ENCODE results near the gene SLC25A44. TPM values are rescaled to one million over a fixed set of nuclear protein-coding genes. Genes with fewer than 3 reads are reported as not detected.

SLC25A44 gene
- polyA plus RNA-seq, 2 of the 4 experiments (the other 2 are of a cell fraction) = 25.1 to 30.7 TPM

DNA sequence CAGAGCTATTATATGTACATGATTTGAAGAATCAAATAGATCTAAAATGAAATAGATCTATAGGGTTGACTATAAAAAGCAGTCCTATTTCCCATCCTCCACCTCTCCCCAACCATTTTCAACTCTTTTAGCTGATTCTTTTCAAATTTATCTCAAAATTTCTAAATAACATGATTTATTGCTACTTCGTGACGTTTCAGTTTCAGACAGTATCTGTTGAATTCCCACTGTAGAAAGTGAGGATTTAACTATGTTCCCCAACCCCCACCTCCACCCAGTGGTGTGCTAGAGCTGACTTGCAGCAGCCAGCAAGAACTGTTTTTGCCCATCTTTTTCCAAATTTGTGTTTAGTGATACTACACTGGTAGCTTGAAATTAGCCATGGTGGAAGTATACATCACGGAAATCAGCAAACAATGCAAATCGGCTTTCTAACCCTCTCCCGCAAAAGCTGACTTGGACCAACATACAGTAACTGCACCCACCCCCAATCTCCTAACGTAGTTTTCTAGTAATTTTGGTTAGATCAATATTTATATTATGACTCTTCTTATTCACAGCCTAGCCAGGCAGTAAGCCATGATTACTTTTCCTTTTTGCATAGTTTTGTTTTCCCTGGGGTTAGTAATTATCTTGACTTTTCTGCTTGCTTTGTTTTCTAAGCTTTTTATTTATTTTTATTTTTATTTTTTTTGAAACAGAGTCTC lies 29.6 kb upstream of the SLC25A44 start:
- no peak for TF ChIP-seq FOXS1 (CRISPR knock-in tag; IDR thresholded peaks at IDR 0.05)
- no peak for TF ChIP-seq BHLHE40 (IDR thresholded peaks at IDR 0.05; ENCODE audit: low read depth, low read length)
- no peak for TF ChIP-seq POLR2AphosphoS2 (conservative IDR thresholded peaks at IDR 0.05; ENCODE audit: low read length)
- TF ChIP-seq RAD21 (conservative IDR thresholded peaks at IDR 0.05 in 1 of 2, IDR thresholded peaks at IDR 0.05 in 1 of 2) = no peak
- no peak for TF ChIP-seq GATA3 (IDR thresholded peaks at IDR 0.05; ENCODE audit: borderline replicate concordance)
- TF ChIP-seq, protein P1, sequence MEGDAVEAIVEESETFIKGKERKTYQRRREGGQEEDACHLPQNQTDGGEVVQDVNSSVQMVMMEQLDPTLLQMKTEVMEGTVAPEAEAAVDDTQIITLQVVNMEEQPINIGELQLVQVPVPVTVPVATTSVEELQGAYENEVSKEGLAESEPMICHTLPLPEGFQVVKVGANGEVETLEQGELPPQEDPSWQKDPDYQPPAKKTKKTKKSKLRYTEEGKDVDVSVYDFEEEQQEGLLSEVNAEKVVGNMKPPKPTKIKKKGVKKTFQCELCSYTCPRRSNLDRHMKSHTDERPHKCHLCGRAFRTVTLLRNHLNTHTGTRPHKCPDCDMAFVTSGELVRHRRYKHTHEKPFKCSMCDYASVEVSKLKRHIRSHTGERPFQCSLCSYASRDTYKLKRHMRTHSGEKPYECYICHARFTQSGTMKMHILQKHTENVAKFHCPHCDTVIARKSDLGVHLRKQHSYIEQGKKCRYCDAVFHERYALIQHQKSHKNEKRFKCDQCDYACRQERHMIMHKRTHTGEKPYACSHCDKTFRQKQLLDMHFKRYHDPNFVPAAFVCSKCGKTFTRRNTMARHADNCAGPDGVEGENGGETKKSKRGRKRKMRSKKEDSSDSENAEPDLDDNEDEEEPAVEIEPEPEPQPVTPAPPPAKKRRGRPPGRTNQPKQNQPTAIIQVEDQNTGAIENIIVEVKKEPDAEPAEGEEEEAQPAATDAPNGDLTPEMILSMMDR (IDR thresholded peaks at IDR 0.05) = no peak
- TF ChIP-seq HOXA7 (CRISPR knock-in tag; IDR thresholded peaks at IDR 0.05) = no peak
- TF ChIP-seq CBX2 (IDR thresholded peaks at IDR 0.05; ENCODE audit: borderline replicate concordance, low read depth) = no peak
- no peak for TF ChIP-seq CHD2 (IDR thresholded peaks at IDR 0.05; ENCODE audit: low read length, partially characterized antibody)
- TF ChIP-seq TFCP2L1 (CRISPR knock-in tag; IDR thresholded peaks at IDR 0.05) = no peak
- no peak for TF ChIP-seq FOSB (CRISPR knock-in tag; IDR thresholded peaks at IDR 0.05)
- TF ChIP-seq MYC (IDR thresholded peaks at IDR 0.05; ENCODE audit: borderline replicate concordance, low read length) = no peak
- no peak for TF ChIP-seq RARB (CRISPR knock-in tag; IDR thresholded peaks at IDR 0.05)
- TF ChIP-seq POLR2A (IDR thresholded peaks at IDR 0.05; ENCODE audit: low read length) = no peak
- no peak for TF ChIP-seq CEBPB (IDR thresholded peaks at IDR 0.05)
- TF ChIP-seq KDM5A (IDR thresholded peaks at IDR 0.05) = no peak
- TF ChIP-seq, protein P2, sequence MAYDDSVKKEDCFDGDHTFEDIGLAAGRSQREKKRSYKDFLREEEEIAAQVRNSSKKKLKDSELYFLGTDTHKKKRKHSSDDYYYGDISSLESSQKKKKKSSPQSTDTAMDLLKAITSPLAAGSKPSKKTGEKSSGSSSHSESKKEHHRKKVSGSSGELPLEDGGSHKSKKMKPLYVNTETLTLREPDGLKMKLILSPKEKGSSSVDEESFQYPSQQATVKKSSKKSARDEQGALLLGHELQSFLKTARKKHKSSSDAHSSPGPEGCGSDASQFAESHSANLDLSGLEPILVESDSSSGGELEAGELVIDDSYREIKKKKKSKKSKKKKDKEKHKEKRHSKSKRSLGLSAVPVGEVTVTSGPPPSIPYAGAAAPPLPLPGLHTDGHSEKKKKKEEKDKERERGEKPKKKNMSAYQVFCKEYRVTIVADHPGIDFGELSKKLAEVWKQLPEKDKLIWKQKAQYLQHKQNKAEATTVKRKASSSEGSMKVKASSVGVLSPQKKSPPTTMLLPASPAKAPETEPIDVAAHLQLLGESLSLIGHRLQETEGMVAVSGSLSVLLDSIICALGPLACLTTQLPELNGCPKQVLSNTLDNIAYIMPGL (CRISPR knock-in tag; IDR thresholded peaks at IDR 0.05; ENCODE audit: borderline replicate concordance) = no peak
- no peak for TF ChIP-seq REST (IDR thresholded peaks at IDR 0.05)
- H3K4me1 ChIP-seq = no peaks in the 10 kb centered on the region
- ATAC-seq = no peak
- POLR2A ChIA-PET = no interaction called here
- FAIRE-seq = no peak
- WGBS (ENCODE audit: missing lambda C conversion rate) = 78% methylated on average over 6 of the region's 6 CpGs
- no peak overlapping the region for H3K4me3 ChIP-seq
- peaks cover 5% of the 10 kb centered on the region; the same call in 1 of the 3 replicates for H3K9me3 ChIP-seq
- H3K4me2 ChIP-seq = no peak overlapping the region
- CTCF ChIA-PET = interaction anchor here (0.6 to 54.8 kb wide), 13 partner anchors 8 to 146 kb away, joined by 3 to 2239 read pairs (median 3); partner anchors contain the start of genes MEX3A, SEMA4A and VHLL
- DNase-seq (ENCODE audit: low read depth in 1 of 2, low spot score in 1 of 2) = no peak
- no peak overlapping the region for H3K27ac ChIP-seq

GRCh38 chr1:156165083-156165482 lies 28.8 kb upstream of the SLC25A44 start:
- ChIA-PET CTCF (interaction anchor here (0.6 to 54.8 kb wide), 9 partner anchors 9 to 97 kb away, joined by 3 to 2239 read pairs (median 5); partner anchors contain the start of gene MEX3A), POLR2A (no interaction called here)
- ATAC-seq (no peak), FAIRE-seq (no peak), DNase-seq (ENCODE audit: low read depth in 1 of 2, low spot score in 1 of 2) (no peak)
- H3K4me2 ChIP-seq = no peak overlapping the region
- H3K4me1 ChIP-seq = no peaks in the 10 kb centered on the region
- no peak overlapping the region for H3K4me3 ChIP-seq
- peaks cover 5% of the 10 kb centered on the region; the same call in 1 of the 3 replicates for H3K9me3 ChIP-seq
- H3K27ac ChIP-seq = no peak overlapping the region
- 26% methylated on average over 2 of the region's 2 CpGs for whole genome bisulfite sequencing (ENCODE audit: missing lambda C conversion rate)
- TF ChIP-seq ZFP36 (IDR thresholded peaks at IDR 0.05; ENCODE audit: borderline replicate concordance, partially characterized antibody) (no peak), KDM5A (IDR thresholded peaks at IDR 0.05) (no peak), TP53 (CRISPR knock-in tag; IDR thresholded peaks at IDR 0.05) (no peak), SMC3 (IDR thresholded peaks at IDR 0.05) (no peak), SREBF2 (IDR thresholded peaks at IDR 0.05) (no peak), HOXB5 (CRISPR knock-in tag; IDR thresholded peaks at IDR 0.05) (no peak)
- TF ChIP-seq, protein P3, sequence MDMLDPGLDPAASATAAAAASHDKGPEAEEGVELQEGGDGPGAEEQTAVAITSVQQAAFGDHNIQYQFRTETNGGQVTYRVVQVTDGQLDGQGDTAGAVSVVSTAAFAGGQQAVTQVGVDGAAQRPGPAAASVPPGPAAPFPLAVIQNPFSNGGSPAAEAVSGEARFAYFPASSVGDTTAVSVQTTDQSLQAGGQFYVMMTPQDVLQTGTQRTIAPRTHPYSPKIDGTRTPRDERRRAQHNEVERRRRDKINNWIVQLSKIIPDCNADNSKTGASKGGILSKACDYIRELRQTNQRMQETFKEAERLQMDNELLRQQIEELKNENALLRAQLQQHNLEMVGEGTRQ (IDR thresholded peaks at IDR 0.05) = no peak
- TF ChIP-seq, protein P2 (CRISPR knock-in tag; IDR thresholded peaks at IDR 0.05; ENCODE audit: borderline replicate concordance) = no peak
- TF ChIP-seq, protein P4, sequence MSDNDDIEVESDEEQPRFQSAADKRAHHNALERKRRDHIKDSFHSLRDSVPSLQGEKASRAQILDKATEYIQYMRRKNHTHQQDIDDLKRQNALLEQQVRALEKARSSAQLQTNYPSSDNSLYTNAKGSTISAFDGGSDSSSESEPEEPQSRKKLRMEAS (IDR thresholded peaks at IDR 0.05) = no peak
- TF ChIP-seq, protein P5, sequence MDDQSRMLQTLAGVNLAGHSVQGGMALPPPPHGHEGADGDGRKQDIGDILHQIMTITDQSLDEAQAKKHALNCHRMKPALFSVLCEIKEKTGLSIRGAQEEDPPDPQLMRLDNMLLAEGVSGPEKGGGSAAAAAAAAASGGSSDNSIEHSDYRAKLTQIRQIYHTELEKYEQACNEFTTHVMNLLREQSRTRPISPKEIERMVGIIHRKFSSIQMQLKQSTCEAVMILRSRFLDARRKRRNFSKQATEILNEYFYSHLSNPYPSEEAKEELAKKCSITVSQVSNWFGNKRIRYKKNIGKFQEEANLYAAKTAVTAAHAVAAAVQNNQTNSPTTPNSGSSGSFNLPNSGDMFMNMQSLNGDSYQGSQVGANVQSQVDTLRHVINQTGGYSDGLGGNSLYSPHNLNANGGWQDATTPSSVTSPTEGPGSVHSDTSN (IDR thresholded peaks at IDR 0.05) = no peak
